Measurements from ENCODE around the gene NAPB. TPM values are rescaled to one million over a fixed set of nuclear protein-coding genes. Genes with fewer than 3 reads are reported as not detected.

The NAPB gene
- total RNA-seq, 1 experiment from 2014 or later: 10.1 TPM

- no peaks in the 10 kb centered on the region for H3K36me3 Mint-ChIP-seq (ENCODE audit: insufficient read depth, unreplicated experiment)
- Histone ChIP-seq H3K9me3 (no peaks in the 10 kb centered on the region), H3K4me3 (ENCODE audit: low read depth, low read length) (no peak overlapping the region), H3K27me3 (replicated peaks; ENCODE audit: control insufficient read depth, insufficient read depth, low read length) (no peaks in the 10 kb centered on the region), H3K4me1 (no peaks in the 10 kb centered on the region), H3K36me3 (ENCODE audit: control insufficient read depth, insufficient read depth, low read length) (no peaks in the 10 kb centered on the region)
- no TSS peak for BruUV-seq (replicated peaks)
- intact Hi-C loops (cut with micrococcal nuclease; ENCODE audit: unreplicated experiment): no loop called here
- ChIA-PET CTCF (no interaction called here), POLR2A (no interaction called here)
- H3K4me1 Mint-ChIP-seq (ENCODE audit: low read depth, unreplicated experiment): no peaks in the 10 kb centered on the region
- peaks cover 4% of the 10 kb centered on the region for H3K27me3 Mint-ChIP-seq (ENCODE audit: insufficient read depth, unreplicated experiment)
- no peak for DNase-seq
- H3K9me3 Mint-ChIP-seq (ENCODE audit: unreplicated experiment): no peaks in the 10 kb centered on the region
- TF ChIP-seq, protein P1, sequence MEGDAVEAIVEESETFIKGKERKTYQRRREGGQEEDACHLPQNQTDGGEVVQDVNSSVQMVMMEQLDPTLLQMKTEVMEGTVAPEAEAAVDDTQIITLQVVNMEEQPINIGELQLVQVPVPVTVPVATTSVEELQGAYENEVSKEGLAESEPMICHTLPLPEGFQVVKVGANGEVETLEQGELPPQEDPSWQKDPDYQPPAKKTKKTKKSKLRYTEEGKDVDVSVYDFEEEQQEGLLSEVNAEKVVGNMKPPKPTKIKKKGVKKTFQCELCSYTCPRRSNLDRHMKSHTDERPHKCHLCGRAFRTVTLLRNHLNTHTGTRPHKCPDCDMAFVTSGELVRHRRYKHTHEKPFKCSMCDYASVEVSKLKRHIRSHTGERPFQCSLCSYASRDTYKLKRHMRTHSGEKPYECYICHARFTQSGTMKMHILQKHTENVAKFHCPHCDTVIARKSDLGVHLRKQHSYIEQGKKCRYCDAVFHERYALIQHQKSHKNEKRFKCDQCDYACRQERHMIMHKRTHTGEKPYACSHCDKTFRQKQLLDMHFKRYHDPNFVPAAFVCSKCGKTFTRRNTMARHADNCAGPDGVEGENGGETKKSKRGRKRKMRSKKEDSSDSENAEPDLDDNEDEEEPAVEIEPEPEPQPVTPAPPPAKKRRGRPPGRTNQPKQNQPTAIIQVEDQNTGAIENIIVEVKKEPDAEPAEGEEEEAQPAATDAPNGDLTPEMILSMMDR (IDR thresholded peaks at IDR 0.05; ENCODE audit: insufficient read depth in 1 of 2, low read depth in 1 of 2, low read length in 1 of 2, severe bottlenecking in 1 of 2, unreplicated experiment in 1 of 2): no peak
- no peak overlapping the region for H3K4me3 Mint-ChIP-seq (ENCODE audit: unreplicated experiment)
- H3K27ac Mint-ChIP-seq (ENCODE audit: unreplicated experiment): no peak overlapping the region
Observed at GRCh38 chr20:23449421-23449820, 28.1 kb upstream of the NAPB start.

GRCh38 chr20:23448167-23448566, 26.9 kb upstream of the NAPB start:
- Mint-ChIP-seq H3K27ac (ENCODE audit: unreplicated experiment) (no peak overlapping the region), H3K4me1 (ENCODE audit: low read depth, unreplicated experiment) (no peaks in the 10 kb centered on the region), H3K27me3 (ENCODE audit: insufficient read depth, unreplicated experiment) (peaks cover 4% of the 10 kb centered on the region), H3K36me3 (ENCODE audit: insufficient read depth, unreplicated experiment) (no peaks in the 10 kb centered on the region), H3K4me3 (ENCODE audit: unreplicated experiment) (no peak overlapping the region), H3K9me3 (ENCODE audit: unreplicated experiment) (no peaks in the 10 kb centered on the region)
- H3K4me3 ChIP-seq (ENCODE audit: low read depth, low read length): no peak overlapping the region
- TF ChIP-seq, protein P1 (IDR thresholded peaks at IDR 0.05; ENCODE audit: insufficient read depth in 1 of 2, low read depth in 1 of 2, low read length in 1 of 2, severe bottlenecking in 1 of 2, unreplicated experiment in 1 of 2): no peak
- H3K27me3 ChIP-seq (replicated peaks; ENCODE audit: control insufficient read depth, insufficient read depth, low read length): no peaks in the 10 kb centered on the region
- no peaks in the 10 kb centered on the region for H3K4me1 ChIP-seq
- CTCF ChIA-PET: no interaction called here
- POLR2A ChIA-PET: no interaction called here
- no TSS peak for BruUV-seq (replicated peaks)
- intact Hi-C loops (cut with micrococcal nuclease; ENCODE audit: unreplicated experiment): no loop called here
- DNase-seq: no peak
- H3K36me3 ChIP-seq (ENCODE audit: control insufficient read depth, insufficient read depth, low read length): no peaks in the 10 kb centered on the region
- H3K9me3 ChIP-seq: no peaks in the 10 kb centered on the region

DNA sequence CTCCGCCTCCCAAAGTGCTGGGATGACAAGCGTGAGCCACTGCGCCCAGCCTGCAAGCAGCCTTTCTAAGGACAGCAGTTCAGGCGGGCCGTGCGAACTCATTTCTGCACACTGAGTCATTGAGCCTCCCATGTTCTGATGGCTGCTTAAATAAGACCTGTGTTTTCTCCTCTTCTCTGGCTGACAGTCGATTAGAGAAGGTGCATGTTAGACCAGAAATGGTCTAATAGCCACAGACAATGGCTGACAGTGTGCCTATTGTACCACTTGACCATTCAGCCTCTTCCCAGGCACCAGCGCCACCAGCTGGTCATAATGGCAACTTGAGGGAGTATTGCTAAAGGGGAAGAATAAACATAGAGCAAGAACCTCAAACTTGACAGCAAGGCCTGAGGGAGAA, 25.2 kb upstream of the NAPB start:
- DNase-seq: peak; percentile 49 to 50
- no peaks in the 10 kb centered on the region for H3K9me3 Mint-ChIP-seq (ENCODE audit: unreplicated experiment)
- no peaks in the 10 kb centered on the region for H3K4me1 Mint-ChIP-seq (ENCODE audit: low read depth, unreplicated experiment)
- TF ChIP-seq, protein P1 (IDR thresholded peaks at IDR 0.05; ENCODE audit: insufficient read depth in 1 of 2, low read depth in 1 of 2, low read length in 1 of 2, severe bottlenecking in 1 of 2, unreplicated experiment in 1 of 2): peak; percentile 34 to 49
- ChIA-PET CTCF (interaction anchor here (0.5 to 1.8 kb wide), 3 partner anchors 12 to 37 kb away, joined by 3 to 5 read pairs (median 4); partner anchors contain the start of gene NAPB), POLR2A (no interaction called here)
- intact Hi-C loops (cut with micrococcal nuclease; ENCODE audit: unreplicated experiment): no loop called here
- Histone ChIP-seq H3K36me3 (ENCODE audit: control insufficient read depth, insufficient read depth, low read length) (no peaks in the 10 kb centered on the region), H3K4me3 (ENCODE audit: low read depth, low read length) (no peak overlapping the region), H3K27me3 (replicated peaks; ENCODE audit: control insufficient read depth, insufficient read depth, low read length) (no peaks in the 10 kb centered on the region), H3K4me1 (no peaks in the 10 kb centered on the region), H3K9me3 (no peaks in the 10 kb centered on the region)
- H3K27me3 Mint-ChIP-seq (ENCODE audit: insufficient read depth, unreplicated experiment): peaks cover 4% of the 10 kb centered on the region
- H3K4me3 Mint-ChIP-seq (ENCODE audit: unreplicated experiment): no peak overlapping the region
- no TSS peak for BruUV-seq (replicated peaks)
- no peaks in the 10 kb centered on the region for H3K36me3 Mint-ChIP-seq (ENCODE audit: insufficient read depth, unreplicated experiment)
- no peak overlapping the region for H3K27ac Mint-ChIP-seq (ENCODE audit: unreplicated experiment)
